DMS153 (cell line): ENCODE results near the gene NHSL2.
"Not testable (repeated sequence)": the region's sequence is repeated elsewhere in the genome, so short reads cannot be mapped to it uniquely, and the experiment has no call there.

Experiments
- DNase-seq: peaks from one replicate; lab custom pipeline; 2025; lab: John Stamatoyannopoulos, UW

The NHSL2 gene

DNA sequence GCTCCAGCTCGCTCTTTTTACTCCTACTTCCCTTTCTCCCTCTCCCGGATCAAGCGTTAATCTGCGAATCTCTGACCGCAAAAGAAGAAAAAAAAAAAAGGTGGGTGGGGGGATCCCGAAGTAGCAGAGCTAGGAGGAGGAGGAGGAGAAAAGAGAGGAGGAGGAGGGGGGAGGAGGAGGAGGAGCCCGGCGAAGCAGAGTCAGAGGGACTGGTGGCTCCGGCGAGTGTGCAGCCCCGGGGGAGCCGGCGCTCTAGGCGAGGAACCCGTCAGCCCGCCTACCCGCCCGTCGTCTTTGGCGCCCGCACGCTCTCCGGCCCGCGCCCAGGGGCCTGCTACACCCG is at the start of gene NHSL2:
Gene NHSL2, plus strand, starts transcription at position 203 of the 343 bp plus-strand sequence.
- DNase-seq = no peak

- DNase-seq = no peak
These were observed 43.0 kb upstream of the NHSL2 start for GRCh38 chrX:71867680-71868079.

DNA sequence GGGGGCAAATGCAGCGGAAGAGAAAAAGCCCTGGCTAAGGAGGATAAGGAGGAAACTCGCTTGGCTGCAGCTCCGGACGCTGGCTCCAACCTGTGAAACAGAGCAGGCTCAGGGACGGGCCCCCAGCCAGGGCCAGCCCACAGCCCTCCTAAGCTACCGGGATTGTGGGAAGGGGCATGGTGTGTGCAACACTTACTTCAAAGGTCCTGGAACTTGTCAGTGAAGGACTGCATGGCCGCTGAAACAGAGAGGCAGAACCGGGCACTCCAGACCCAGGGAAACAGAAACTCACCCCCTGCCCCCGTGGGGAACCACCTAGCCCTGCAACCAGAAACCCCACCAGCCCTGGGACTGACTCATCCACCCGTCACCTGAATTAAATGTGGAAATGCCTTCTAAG is 41.1 kb upstream of the NHSL2 start:
- not testable (repeated sequence) for DNase-seq

DNA sequence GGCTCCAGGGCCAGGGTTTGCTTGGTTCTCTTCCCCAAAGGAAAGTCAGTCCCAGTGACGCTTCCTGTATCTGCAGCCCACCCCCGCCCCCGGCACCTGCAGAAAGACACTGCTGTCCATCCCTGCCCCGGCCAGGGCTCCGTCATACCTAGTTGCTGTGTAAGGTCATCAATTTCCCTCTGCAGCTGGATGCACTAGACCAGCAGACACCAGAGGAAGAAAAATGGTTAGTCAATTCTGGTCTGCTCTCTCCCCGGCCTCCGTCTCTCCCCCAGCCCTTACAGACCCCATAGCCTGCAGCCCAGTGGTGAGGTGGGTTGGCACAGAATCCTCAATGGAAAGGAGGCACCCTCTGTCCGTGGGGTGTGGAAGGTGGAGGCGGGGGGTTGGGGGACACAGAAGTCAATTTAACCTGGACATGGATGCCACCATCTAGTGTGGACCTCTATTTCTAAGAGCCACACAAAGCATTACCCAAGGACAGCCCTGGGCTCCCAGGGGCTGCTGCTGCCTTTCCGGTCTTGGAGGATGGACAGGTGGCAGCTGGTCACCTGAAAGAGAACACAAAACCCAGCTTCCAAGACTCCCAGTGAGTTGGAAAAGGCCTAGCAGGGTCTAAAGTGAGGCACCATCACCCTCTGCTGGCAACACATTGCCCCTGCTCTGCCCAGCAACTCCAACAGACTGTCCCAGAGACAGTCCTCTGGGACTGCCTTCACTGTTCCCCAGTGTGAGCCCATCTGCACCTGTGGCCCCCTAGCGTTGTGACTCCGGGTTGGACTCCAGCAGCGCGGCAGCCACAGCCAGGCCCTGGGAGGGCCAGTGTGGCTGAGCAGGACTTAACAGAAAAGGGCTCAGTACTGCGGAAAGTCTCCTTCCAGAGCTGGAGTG is 40.2 kb upstream of the NHSL2 start:
- DNase-seq = no peak

DNA sequence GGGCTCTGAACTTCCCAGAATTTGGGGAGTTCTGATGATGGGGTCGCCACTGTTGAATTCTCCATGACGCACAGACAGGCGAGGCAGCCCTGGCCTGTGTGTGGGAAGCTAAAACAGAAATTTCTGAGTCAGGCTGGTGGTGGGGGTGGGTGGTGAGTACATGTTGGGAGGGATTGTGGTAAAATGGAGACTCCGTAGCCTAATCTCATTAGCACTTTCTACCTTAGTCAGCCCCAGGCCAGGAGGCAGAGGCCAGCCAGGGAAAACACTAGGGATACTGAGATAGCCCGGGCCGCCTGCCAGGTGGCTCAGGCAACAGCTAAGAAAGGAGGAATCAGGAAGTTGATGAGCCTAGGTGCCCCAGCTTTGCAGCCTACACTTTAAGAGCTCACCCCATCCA is 39.3 kb upstream of the NHSL2 start:
- DNase-seq = no peak

GRCh38 chrX:71872542-71873458 is 37.8 kb upstream of the NHSL2 start:
- DNase-seq = no peak

GRCh38 chrX:71873459-71873833 is 37.2 kb upstream of the NHSL2 start:
- DNase-seq = no peak

- DNase-seq = not testable (repeated sequence)
These were observed 33.8 kb upstream of the NHSL2 start for GRCh38 chrX:71876841-71877240.

- DNase-seq = no peak
These were observed 25.5 kb upstream of the NHSL2 start for GRCh38 chrX:71885099-71885498.

DNA sequence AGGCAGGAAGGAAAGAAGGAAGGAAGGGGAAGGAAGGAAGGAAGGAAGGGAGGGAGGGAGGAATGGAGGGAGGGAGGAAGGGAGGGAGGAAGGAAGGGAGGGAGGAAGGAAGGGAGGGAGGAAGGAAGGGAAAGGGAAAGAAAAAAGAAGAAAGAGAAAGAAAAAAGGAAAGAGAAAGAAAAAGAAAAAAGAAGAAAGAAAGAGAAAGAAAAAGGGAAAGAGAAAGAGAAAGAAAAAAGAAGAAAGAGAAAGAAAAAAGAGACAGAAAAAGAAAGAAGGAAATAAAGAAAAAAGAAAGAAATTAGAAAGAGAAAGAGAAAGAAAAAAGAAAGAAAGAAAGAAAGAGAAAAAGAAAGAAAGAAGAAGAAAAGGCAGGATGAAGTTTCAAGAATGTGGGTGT is 15.0 kb upstream of the NHSL2 start:
- DNase-seq = no peak

DNA sequence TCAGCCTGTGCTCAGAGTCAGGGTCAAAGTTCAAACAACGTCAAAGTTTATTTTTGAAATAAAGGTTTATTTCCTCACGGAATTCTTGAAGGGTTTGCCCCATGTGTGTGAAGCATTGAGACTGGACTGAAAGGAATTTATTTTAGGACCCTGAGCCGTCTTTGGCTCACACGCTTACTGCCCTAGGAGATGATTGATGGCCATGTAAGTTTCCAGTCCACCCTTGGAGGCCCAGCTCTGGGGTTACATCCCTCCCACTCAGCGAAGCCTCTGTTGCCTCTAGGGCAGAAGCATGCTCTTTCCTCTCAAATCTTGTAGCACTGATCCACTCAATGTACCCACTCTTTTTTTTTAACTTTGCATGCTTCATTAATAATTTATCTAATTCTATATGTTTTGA is 4.5 kb upstream of the NHSL2 start:
- no peak for DNase-seq

- DNase-seq = no peak
These were observed 2.3 kb upstream of the NHSL2 start for GRCh38 chrX:71908387-71908786.

- DNase-seq = no peak
These were observed 689 bp upstream of the NHSL2 start for GRCh38 chrX:71909956-71910355.

GRCh38 chrX:71910986-71911730 is 513 bp downstream of the NHSL2 start:
- DNase-seq = no peak

- DNase-seq = no peak
These were observed 1.0 kb downstream of the NHSL2 start for GRCh38 chrX:71911731-71912050.

DNA sequence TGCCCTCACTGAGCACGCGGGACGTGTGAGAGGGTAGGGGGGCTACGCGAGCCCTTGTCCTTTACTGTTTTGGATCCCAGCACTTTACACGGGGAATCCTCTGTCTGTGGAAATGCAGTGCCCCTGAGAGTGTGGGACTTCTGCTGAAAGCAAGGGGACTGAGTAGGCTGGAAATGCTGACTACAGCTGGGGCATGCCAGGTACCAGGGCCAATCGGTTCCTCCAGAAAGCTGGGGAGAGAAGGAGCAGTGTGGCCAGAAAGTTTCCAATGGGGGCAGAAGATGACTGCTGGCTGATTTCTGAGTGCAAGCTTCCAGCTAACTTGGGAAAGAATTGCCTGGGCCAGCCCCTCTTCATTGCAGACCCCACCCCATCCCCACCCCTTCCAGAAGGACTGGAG is 1.5 kb downstream of the NHSL2 start:
- DNase-seq = no peak

GRCh38 chrX:71913156-71913950 is 2.7 kb downstream of the NHSL2 start:
- DNase-seq = no peak

GRCh38 chrX:71917621-71918343 is 7.1 kb downstream of the NHSL2 start:
- DNase-seq = no peak

- DNase-seq = no peak
These were observed 8.8 kb downstream of the NHSL2 start for GRCh38 chrX:71919431-71919830.

DNA sequence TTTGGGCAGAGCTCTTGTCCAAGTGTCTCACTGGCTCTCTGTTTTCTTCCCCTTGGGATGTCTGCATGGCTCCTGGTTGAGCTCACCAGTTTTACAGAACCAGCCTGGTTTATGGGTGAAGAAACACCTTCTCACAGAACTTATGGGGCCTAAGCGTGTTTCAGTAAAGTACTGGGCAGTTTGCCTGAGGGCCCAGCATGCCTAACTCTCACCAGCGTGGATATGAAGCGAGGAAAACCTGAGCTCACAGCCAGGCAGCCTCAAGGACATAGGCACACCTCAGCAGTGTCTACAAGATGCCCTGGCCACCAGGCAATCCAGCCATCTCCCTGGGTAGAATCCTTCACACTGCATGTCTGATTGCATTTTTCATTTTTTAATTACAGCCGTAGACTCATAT is 9.2 kb downstream of the NHSL2 start:
- no peak for DNase-seq

- no peak for DNase-seq
These were observed 12.0 kb downstream of the NHSL2 start for GRCh38 chrX:71922686-71923085.
